Measurements from ENCODE around the gene LGR4. TPM values are rescaled to one million over a fixed set of nuclear protein-coding genes. Genes with fewer than 3 reads are reported as not detected.
"Not testable (repeated sequence)": the region's sequence is repeated elsewhere in the genome, so short reads cannot be mapped to it uniquely, and the experiment has no call there.

Gene LGR4
- total RNA-seq, 4 donors from 2014 or later: 9.4 to 57.9 (median 16.1) TPM

DNA sequence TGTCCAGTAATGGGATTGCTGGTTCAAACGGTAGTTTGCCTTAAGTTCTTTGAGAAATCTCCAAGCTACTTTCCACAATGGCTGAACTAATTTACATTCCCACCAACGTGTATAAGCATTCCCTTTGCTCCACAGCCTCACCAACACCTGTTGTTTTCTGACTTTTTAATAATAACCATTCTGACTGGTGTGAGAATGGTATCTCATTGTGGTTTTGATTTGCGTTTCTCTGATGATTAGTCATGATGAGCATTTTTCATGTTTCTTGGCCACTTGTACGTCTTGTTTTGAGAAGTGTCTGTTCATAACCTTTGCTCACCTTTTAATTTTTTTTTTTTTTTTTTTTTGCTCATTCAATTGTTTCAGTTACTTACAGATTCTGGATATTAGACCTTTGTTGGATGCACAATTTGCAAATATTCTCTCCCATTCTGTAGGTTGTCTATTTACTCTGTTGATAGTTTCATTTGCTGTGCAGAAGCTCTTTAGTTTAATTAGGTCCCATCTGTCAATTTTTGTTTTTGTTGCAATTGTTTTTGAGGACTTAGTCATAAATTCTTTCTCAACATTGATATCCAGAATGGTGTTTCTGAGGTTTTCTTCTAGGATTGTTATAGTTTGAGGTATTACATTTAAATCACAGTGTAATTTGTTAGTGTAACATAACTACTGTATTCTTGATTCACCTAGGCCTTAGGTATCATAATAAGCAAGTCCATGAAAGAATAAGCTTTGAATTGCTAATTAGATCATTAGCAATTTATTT lies 142.5 kb downstream of the LGR4 start:
- Histone ChIP-seq H3K4me1 (no peaks in the 10 kb centered on the region), H3K27ac (no peak overlapping the region), H3K27me3 (no peaks in the 10 kb centered on the region), H3K4me3 (no peak overlapping the region), H3K9me3 (no peaks in the 10 kb centered on the region), H3K36me3 (no peaks in the 10 kb centered on the region)
- TF ChIP-seq, protein P1, sequence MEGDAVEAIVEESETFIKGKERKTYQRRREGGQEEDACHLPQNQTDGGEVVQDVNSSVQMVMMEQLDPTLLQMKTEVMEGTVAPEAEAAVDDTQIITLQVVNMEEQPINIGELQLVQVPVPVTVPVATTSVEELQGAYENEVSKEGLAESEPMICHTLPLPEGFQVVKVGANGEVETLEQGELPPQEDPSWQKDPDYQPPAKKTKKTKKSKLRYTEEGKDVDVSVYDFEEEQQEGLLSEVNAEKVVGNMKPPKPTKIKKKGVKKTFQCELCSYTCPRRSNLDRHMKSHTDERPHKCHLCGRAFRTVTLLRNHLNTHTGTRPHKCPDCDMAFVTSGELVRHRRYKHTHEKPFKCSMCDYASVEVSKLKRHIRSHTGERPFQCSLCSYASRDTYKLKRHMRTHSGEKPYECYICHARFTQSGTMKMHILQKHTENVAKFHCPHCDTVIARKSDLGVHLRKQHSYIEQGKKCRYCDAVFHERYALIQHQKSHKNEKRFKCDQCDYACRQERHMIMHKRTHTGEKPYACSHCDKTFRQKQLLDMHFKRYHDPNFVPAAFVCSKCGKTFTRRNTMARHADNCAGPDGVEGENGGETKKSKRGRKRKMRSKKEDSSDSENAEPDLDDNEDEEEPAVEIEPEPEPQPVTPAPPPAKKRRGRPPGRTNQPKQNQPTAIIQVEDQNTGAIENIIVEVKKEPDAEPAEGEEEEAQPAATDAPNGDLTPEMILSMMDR (IDR thresholded peaks at IDR 0.05): no peak
- no peak for TF ChIP-seq POLR2A (IDR thresholded peaks at IDR 0.05)
- DNase-seq: no peak
- intact Hi-C loops (cut with DNase I; ENCODE audit: low total_unique reads): no loop called here

DNA sequence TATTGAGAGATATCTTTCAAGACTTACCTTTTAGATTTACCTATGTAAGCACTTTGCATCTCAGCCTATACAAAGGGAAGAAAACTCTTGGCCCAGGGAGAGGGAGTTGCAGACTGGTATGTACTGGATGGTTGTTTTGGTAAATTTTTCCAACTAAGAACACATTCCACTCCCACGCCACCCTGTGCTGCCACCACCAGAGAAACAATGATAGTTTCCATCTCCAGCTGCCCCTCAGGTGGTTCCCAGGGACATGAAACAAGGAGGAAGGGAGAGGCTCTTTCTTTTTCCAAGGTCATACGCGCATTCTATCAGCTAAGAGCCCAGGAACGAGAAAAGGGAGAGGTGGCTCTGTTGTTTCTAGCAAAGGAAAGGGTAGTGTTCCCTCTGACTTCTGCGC lies 144.0 kb downstream of the LGR4 start:
- TF ChIP-seq, protein P1 (IDR thresholded peaks at IDR 0.05): no peak
- no peak for TF ChIP-seq POLR2A (IDR thresholded peaks at IDR 0.05)
- no peak overlapping the region for H3K4me3 ChIP-seq
- H3K9me3 ChIP-seq: no peaks in the 10 kb centered on the region
- no peak overlapping the region for H3K27ac ChIP-seq
- no peaks in the 10 kb centered on the region for H3K36me3 ChIP-seq
- H3K27me3 ChIP-seq: no peaks in the 10 kb centered on the region
- intact Hi-C loops (cut with DNase I; ENCODE audit: low total_unique reads): no loop called here
- no peaks in the 10 kb centered on the region for H3K4me1 ChIP-seq
- DNase-seq: no peak

DNA sequence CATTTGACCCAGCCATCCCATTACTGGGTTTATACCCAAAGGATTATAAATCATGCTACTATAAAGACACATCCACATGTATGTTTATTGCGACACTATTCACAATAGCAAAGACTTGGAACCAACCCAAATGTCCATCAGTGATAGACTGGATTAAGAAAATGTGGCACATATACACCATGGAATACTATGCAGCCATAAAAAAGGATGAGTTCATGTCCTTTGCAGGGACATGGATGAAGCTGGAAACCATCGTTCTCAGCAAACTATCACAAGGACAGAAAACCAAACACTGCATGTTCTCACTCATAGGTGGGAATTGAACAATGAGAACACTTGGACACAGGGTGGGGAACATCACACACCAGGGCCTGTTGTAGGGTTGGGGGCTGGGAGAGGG lies 145.5 kb downstream of the LGR4 start:
- H3K27ac ChIP-seq; H3K4me3 ChIP-seq; H3K9me3 ChIP-seq; intact Hi-C loops (cut with DNase I; ENCODE audit: low total_unique reads); DNase-seq; H3K4me1 ChIP-seq; H3K36me3 ChIP-seq; H3K27me3 ChIP-seq: not testable (repeated sequence)

DNA sequence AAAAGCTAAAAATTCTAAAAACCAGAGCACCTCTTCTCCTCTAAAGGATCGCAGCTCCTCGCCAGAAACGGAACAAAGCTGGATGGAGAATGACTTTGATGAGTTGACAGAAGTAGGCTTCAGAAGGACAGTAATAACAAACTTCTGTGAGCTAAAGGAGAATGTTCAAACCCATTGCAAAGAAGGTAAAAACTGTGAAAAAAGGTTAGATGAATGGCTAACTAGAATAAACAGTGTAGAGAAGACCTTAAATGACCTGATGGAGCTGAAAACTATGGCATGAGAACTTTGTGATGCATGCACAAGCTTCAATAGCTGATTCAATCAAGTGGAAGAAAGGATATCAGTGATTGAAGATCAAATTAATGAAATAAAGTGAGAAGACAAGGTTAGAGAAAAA lies 150.4 kb downstream of the LGR4 start:
- DNase-seq; H3K27ac ChIP-seq; H3K9me3 ChIP-seq; H3K36me3 ChIP-seq; intact Hi-C loops (cut with DNase I; ENCODE audit: low total_unique reads); H3K4me1 ChIP-seq; H3K27me3 ChIP-seq; H3K4me3 ChIP-seq: not testable (repeated sequence)

DNA sequence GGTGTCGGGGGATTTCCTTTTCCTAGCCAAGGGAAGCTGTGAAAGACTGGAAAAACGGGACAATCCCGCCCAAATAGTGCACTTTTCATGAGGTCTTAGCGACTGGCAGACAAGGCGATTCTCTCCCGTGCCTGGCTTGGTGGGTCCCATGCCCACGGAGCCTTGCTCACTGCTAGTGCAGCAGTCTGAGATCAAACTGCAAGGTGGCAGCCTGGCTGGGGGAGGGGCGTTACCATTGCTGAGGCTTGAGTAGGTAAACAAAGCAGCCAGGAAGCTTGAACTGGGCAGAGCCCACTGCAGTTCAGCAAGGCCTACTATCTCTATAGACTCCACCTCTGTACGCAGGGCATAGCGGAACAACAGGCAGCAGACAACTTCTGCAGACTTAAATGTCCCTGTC lies 151.2 kb downstream of the LGR4 start:
- H3K27ac ChIP-seq; H3K36me3 ChIP-seq; H3K27me3 ChIP-seq; DNase-seq; H3K4me3 ChIP-seq; intact Hi-C loops (cut with DNase I; ENCODE audit: low total_unique reads); H3K4me1 ChIP-seq; H3K9me3 ChIP-seq: not testable (repeated sequence)

DNA sequence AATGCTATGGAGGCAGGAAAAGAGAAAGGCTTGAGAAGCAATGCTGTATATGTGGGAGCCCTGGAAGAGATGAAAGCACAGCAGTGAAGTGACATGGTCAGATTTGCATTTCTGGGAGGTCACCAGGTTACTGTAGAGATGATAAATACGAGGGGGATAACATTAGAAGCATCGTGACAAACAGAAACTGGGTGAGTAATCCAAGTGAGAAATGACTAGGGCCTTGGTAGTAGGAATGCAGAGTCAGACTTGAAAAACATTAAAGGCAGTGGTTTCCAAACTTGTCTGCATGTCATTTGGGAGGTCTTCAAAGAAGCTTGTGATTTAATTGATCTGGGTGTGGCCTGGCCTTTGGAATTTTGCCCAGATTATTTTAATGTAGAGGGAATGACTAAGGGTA lies 153.5 kb downstream of the LGR4 start:
- TF ChIP-seq, protein P1 (IDR thresholded peaks at IDR 0.05): no peak
- Histone ChIP-seq H3K9me3 (no peaks in the 10 kb centered on the region), H3K27ac (no peak overlapping the region), H3K27me3 (no peaks in the 10 kb centered on the region), H3K4me1 (no peaks in the 10 kb centered on the region), H3K36me3 (no peaks in the 10 kb centered on the region), H3K4me3 (no peak overlapping the region)
- DNase-seq: no peak
- intact Hi-C loops (cut with DNase I; ENCODE audit: low total_unique reads): no loop called here

DNA sequence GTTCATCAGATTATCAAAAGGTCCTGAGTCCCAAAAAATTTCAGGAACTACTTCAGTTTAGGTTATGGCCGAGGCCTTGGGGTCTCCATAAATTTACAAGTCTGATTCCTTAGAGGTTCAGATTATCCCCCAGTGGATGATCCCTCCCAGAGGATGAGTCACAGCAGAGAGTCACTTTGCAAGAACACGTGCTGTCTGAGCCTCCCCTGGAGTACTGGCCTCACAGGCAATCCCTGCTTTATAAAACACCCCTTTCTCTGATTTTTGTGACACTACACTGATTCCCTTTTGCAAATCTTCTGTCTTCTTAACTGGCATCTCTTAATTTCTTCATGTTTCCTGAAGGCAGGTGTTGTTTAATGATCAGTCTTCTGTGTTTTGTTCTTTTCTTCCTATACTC lies 154.8 kb downstream of the LGR4 start:
- intact Hi-C loops (cut with DNase I; ENCODE audit: low total_unique reads): no loop called here

More for the DNA sequence above, 154.8 kb downstream of the LGR4 start:
- H3K27ac ChIP-seq: no peak overlapping the region
- no peaks in the 10 kb centered on the region for H3K9me3 ChIP-seq
- H3K4me3 ChIP-seq: no peak overlapping the region
- DNase-seq: no peak
- H3K4me1 ChIP-seq: no peaks in the 10 kb centered on the region
- no peak for TF ChIP-seq POLR2A (IDR thresholded peaks at IDR 0.05)
- TF ChIP-seq, protein P1 (IDR thresholded peaks at IDR 0.05): no peak
- H3K27me3 ChIP-seq: no peaks in the 10 kb centered on the region
- no peaks in the 10 kb centered on the region for H3K36me3 ChIP-seq

All from uterus (tissue), 4 donors.